ENCODE measurements around the gene DNAI1.

Gene DNAI1

DNA sequence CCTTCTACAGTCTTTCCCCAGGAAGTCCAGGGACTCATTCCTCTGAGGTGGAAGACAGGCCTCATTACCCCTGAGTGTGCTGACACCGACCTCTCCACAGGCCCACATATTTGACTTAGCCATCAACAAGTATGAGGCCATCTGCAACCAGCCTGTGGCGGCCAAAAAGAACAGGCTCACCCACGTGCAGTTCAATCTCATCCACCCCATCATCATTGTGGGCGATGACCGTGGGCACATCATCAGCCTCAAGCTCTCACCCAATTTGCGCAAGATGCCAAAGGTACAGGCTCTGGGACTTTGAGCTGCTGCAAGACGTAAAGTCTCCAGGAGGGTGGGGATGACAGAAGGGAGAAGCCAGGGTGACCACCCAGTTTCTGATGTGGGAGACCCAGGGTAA lies 58.6 kb downstream of the DNAI1 start:
- no peak for TF ChIP-seq ZFX (IDR thresholded peaks at IDR 0.05; ENCODE audit: borderline replicate concordance)
- TF ChIP-seq, protein P1, sequence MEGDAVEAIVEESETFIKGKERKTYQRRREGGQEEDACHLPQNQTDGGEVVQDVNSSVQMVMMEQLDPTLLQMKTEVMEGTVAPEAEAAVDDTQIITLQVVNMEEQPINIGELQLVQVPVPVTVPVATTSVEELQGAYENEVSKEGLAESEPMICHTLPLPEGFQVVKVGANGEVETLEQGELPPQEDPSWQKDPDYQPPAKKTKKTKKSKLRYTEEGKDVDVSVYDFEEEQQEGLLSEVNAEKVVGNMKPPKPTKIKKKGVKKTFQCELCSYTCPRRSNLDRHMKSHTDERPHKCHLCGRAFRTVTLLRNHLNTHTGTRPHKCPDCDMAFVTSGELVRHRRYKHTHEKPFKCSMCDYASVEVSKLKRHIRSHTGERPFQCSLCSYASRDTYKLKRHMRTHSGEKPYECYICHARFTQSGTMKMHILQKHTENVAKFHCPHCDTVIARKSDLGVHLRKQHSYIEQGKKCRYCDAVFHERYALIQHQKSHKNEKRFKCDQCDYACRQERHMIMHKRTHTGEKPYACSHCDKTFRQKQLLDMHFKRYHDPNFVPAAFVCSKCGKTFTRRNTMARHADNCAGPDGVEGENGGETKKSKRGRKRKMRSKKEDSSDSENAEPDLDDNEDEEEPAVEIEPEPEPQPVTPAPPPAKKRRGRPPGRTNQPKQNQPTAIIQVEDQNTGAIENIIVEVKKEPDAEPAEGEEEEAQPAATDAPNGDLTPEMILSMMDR (IDR thresholded peaks at IDR 0.05), result no peak
- no peak overlapping the region for H3K27ac ChIP-seq

DNA sequence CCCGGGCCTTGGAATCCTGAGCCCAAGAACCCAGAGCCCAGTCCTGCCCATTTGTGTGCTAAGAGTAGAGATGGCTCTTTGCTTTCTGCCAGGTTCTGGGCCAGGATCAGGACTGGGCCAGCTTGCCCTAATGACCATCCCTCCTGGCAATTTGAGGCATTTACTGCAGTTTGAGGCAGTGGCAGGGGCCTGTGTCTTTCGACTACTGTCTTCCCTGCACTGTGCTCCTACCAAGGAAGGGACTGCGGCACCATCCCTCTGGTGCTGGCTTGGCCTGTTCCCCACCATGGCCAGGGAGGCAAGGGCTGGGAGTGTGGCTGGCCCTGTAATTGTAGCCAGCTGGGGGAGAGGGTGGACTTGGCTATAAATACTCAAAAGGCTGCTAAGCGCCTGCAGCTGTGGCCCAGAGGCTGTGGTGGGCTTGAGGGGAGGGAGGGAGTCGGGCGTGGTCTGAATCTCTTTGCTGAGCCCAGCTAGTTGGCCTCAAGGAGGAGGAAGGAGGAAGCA lies 59.6 kb downstream of the DNAI1 start:
- TF ChIP-seq ZFX (IDR thresholded peaks at IDR 0.05; ENCODE audit: borderline replicate concordance), result no peak
- TF ChIP-seq, protein P1 (IDR thresholded peaks at IDR 0.05), result no peak
- H3K27ac ChIP-seq, result no peak overlapping the region

DNA sequence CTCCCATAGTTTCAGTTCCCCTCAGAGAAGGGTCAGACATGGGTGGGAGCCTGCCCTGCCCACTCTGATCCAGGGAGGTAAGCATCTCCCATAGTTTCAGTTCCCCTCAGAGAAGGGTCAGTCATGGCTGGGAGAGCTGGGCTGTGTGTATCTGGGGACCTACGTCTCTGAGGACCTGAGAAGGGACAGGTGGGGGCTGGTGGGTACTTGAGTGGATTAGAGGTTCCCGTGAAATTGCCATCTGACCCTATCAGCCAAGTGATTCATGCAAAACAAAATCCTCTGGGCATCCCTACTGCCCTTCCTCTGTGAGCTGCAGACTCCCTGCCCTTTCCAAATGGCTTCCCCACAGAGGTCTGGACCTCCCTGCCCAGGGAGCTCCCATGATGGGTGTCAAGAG lies 60.3 kb downstream of the DNAI1 start:
- no peak overlapping the region for H3K27ac ChIP-seq
- TF ChIP-seq, protein P1 (IDR thresholded peaks at IDR 0.05), result no peak
- TF ChIP-seq ZFX (IDR thresholded peaks at IDR 0.05; ENCODE audit: borderline replicate concordance), result no peak

DNA sequence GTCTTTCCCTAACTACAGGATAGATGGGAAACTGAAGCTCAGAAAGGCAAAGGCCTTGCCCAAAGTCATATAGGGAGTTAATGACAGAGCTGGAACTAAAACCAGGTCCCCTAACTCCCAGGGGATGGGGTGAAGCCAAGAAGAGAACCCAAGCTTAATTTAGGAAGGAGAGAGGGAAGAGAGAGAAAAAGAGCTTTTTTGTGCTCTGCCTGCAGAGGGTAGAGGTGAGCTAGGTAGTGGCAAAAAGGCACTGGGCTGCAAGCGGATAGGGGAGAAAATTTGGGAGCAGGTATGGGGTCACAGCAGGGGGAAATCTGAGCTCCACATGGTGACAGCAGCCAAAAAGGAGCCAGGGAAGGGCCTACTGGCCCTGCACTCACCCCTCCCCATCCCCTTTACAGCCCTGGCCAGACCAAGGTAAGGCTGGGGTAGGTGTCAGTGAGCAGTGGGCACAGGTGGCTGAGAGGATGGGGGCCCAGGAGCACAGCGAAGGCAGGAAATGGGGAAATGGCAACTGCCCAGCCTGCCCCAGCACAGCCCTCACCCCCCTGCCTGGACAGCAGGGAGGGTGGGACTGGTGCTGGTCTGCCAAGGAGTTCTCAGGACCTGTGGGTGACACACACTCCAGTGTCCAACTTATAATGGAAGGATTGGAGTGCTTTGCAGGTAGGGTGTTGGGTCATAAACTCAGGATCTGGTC lies 60.9 kb downstream of the DNAI1 start:
- H3K27ac ChIP-seq, result no peak overlapping the region
- TF ChIP-seq, protein P1 (IDR thresholded peaks at IDR 0.05), result peak; percentile 18; the same call in 1 of the 2 replicates
- no peak for TF ChIP-seq ZFX (IDR thresholded peaks at IDR 0.05; ENCODE audit: borderline replicate concordance)

DNA sequence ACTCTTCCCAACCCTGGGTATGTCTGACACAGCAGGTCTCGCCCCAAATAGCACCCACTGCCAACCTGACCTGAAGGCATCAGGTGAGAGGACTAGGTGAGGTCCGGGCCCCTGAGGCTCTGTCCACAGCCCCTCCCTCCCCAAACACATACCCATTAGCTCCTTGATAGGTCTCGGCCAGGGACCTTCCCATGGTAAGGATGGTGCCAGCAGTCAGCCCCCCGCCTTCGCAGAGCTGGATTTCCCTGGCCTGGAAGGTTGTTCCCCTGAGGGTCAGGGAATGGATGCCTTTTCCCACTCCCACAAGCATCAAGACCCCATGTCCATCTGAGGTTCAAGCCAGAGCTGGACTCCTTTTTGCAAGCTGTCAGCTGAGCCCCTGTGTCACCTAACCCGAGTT lies 61.5 kb downstream of the DNAI1 start:
- TF ChIP-seq, protein P1 (IDR thresholded peaks at IDR 0.05), result no peak
- no peak overlapping the region for H3K27ac ChIP-seq

DNA sequence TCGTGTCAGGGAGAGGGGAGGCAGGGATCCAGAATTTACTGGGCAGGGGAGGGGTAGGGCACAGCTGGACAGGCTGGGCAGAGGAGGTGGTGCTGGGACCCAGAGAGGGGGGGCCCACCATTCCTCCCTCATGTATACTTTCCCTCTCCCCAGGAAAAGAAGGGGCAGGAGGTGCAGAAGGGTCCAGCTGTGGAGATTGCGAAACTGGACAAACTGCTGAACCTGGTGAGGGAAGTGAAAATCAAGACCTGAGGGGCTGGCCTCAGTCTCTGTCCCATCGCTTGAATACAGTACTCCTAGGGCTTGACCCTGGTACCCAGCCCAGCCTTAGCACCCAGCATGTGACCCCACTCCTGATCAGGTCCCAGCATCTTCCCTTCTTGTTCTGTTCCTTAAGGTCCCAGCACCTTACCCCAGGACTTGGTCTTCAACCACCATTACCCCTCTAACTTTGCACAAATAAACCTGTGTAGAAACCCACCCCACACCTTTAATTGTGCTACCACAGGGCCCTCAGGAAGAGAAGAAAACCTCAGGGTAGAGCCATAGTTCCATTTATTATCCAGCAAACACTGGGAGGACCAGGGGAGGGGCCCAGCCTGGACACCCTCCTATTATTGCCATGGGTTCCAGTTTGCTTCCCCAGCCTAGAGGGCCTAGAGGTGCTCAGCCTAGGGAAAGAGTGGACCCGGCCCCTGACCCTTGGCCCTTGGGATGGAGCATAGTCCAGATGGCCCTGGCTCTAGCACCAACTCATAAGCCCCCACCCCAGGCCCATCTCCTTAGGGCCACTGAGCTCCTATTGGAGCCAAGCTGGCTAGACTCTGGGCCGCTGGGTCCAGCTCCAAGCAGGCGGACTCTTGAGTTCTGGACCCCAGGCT lies 62.1 kb downstream of the DNAI1 start:
- no peak overlapping the region for H3K27ac ChIP-seq
- TF ChIP-seq, protein P1 (IDR thresholded peaks at IDR 0.05), result no peak
- no peak for TF ChIP-seq ZFX (IDR thresholded peaks at IDR 0.05; ENCODE audit: borderline replicate concordance)

Measured in 22Rv1 (cell line).